ENCODE data around the gene FAS. TPM values are rescaled to one million over a fixed set of nuclear protein-coding genes. Genes with fewer than 3 reads are reported as not detected.

FAS gene
- total RNA-seq, 2 experiments from 2014 or later: 23.8 to 28.2 TPM

DNA sequence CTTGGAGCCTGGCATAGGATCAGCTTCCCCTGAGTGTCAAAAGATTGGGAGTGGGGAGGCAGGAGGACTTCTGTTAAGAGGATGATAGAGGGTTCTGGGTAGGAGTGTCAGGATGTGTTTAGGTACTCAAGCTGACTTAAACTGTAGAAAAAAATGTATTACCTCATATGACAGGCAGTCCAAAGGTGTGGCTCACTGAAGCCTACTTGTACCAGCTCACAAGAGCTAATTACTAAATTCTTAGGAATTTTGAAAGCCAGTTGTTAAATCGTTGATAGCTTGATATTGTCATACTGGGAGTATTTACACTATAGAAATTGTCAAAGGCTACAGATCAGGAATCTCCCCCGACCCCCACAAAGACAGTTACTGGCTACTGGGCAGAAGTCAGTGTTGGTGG lies 32.1 kb downstream of the FAS start:
- intact Hi-C loops (cut with DNase I, micrococcal nuclease): loop anchor here in 1 of 2 experiments (10.0 kb wide), 1 partner anchor 542 kb away; no protein-coding TSS in a partner anchor
- Mint-ChIP-seq H3K4me1 (ENCODE audit: low read depth) (no peaks in the 10 kb centered on the region), H3K36me3 (ENCODE audit: low read depth) (peaks cover 31% of the 10 kb centered on the region), H3K27ac (no peak overlapping the region), H3K9me3 (no peaks in the 10 kb centered on the region), H3K4me3 (no peak overlapping the region), H3K27me3 (no peaks in the 10 kb centered on the region)
- H3K36me3 ChIP-seq (ENCODE audit: insufficient read depth, low read length): peaks cover 15% of the 10 kb centered on the region
- no peak overlapping the region for H3K27ac ChIP-seq (ENCODE audit: low read depth in 1 of 2, low read length in 2 of 2)
- H3K4me1 ChIP-seq (ENCODE audit: insufficient read depth, low read length): no peaks in the 10 kb centered on the region
- ATAC-seq (ENCODE audit: poor library complexity) (no peak), DNase-seq (no peak)
- H3K27me3 ChIP-seq (ENCODE audit: control insufficient read depth in 1 of 2, insufficient read depth in 2 of 2, low read length in 2 of 2): no peaks in the 10 kb centered on the region
- H3K4me3 ChIP-seq (ENCODE audit: low read length): no peak overlapping the region
- TF ChIP-seq, protein P1, sequence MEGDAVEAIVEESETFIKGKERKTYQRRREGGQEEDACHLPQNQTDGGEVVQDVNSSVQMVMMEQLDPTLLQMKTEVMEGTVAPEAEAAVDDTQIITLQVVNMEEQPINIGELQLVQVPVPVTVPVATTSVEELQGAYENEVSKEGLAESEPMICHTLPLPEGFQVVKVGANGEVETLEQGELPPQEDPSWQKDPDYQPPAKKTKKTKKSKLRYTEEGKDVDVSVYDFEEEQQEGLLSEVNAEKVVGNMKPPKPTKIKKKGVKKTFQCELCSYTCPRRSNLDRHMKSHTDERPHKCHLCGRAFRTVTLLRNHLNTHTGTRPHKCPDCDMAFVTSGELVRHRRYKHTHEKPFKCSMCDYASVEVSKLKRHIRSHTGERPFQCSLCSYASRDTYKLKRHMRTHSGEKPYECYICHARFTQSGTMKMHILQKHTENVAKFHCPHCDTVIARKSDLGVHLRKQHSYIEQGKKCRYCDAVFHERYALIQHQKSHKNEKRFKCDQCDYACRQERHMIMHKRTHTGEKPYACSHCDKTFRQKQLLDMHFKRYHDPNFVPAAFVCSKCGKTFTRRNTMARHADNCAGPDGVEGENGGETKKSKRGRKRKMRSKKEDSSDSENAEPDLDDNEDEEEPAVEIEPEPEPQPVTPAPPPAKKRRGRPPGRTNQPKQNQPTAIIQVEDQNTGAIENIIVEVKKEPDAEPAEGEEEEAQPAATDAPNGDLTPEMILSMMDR (IDR thresholded peaks at IDR 0.05): no peak
- ChIA-PET CTCF (interaction anchor here (0.5 to 1.1 kb wide), 2 partner anchors 35 to 1879 kb away, joined by 3 to 5 read pairs; no protein-coding TSS in a partner anchor), POLR2A (no interaction called here)
- H3K9me3 ChIP-seq (ENCODE audit: control insufficient read depth in 1 of 2, insufficient read depth in 1 of 2, low read length in 2 of 2): no peaks in the 10 kb centered on the region

DNA sequence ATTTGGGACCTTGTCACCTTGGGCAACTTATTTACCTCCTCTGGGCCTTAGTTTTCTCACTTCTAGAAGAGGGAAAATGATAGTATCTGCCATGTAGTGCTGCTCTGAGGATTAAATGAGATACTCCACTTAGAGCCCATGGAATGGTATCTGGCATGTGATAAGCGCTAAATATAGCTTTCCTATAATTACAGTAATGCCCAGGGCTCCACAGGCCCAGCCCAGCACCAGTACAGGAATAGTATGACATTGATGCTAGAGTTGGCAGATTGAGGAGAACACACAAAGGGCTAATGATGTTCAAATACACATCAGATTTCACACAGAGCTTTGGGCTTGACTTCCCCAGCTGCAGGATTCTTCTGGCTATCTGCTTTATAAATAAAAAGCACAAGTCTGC lies 34.9 kb downstream of the FAS start:
- Mint-ChIP-seq H3K4me3 (no peak overlapping the region), H3K27me3 (no peaks in the 10 kb centered on the region), H3K4me1 (ENCODE audit: low read depth) (peaks cover 9% of the 10 kb centered on the region), H3K27ac (no peak overlapping the region), H3K36me3 (ENCODE audit: low read depth) (peaks cover 17% of the 10 kb centered on the region), H3K9me3 (no peaks in the 10 kb centered on the region)
- H3K4me1 ChIP-seq (ENCODE audit: insufficient read depth, low read length): peaks cover 3% of the 10 kb centered on the region
- intact Hi-C loops (cut with DNase I, micrococcal nuclease): loop anchor here in 1 of 2 experiments (5.0 to 10.0 kb wide), 2 partner anchors 88 to 539 kb away; no protein-coding TSS in a partner anchor
- DNase-seq: no peak
- peaks cover 2% of the 10 kb centered on the region for H3K36me3 ChIP-seq (ENCODE audit: insufficient read depth, low read length)
- H3K9me3 ChIP-seq (ENCODE audit: control insufficient read depth in 1 of 2, insufficient read depth in 1 of 2, low read length in 2 of 2): no peaks in the 10 kb centered on the region
- no peaks in the 10 kb centered on the region for H3K27me3 ChIP-seq (ENCODE audit: control insufficient read depth in 1 of 2, insufficient read depth in 2 of 2, low read length in 2 of 2)
- ATAC-seq (ENCODE audit: poor library complexity): no peak
- POLR2A ChIA-PET: interaction anchor here (0.5 to 1.5 kb wide), 2 partner anchors 35 to 102 kb away, joined by 3 to 5 read pairs; partner anchors contain the start of gene FAS
- no peak overlapping the region for H3K27ac ChIP-seq (ENCODE audit: low read depth in 1 of 2, low read length in 2 of 2)
- H3K4me3 ChIP-seq (ENCODE audit: low read length): no peak overlapping the region
- TF ChIP-seq, protein P1 (IDR thresholded peaks at IDR 0.05): no peak
- CTCF ChIA-PET: interaction anchor here (0.9 to 1.5 kb wide), 2 partner anchors 93 to 102 kb away, joined by 3 to 4 read pairs; no protein-coding TSS in a partner anchor

DNA sequence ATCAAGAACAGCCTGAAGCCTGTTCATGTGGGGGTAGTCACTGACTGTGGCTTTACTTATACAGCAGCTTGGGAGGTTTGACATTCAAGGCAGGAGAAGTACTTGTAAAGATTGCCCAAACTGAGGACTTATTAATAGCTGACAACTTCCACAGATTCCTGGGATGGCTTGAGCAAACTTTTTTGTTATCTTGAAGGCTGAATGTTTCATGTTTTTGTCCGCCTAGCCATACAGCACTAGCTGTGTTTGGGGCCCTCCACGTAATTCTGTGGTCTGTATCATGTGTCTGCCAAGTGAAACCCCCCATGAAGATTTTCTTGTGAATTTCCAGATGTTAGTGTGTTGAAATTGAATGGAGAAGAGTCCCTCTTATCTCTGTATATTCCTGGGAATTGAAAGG lies 38.6 kb downstream of the FAS start:
- peaks cover 3% of the 10 kb centered on the region for H3K4me1 ChIP-seq (ENCODE audit: insufficient read depth, low read length)
- no peak overlapping the region for H3K27ac ChIP-seq (ENCODE audit: low read depth in 1 of 2, low read length in 2 of 2)
- peaks cover 2% of the 10 kb centered on the region for H3K36me3 ChIP-seq (ENCODE audit: insufficient read depth, low read length)
- ATAC-seq (ENCODE audit: poor library complexity) (no peak), DNase-seq (no peak)
- no peaks in the 10 kb centered on the region for H3K27me3 ChIP-seq (ENCODE audit: control insufficient read depth in 1 of 2, insufficient read depth in 2 of 2, low read length in 2 of 2)
- peaks cover 9% of the 10 kb centered on the region for H3K4me1 Mint-ChIP-seq (ENCODE audit: low read depth)
- H3K9me3 ChIP-seq (ENCODE audit: control insufficient read depth in 1 of 2, insufficient read depth in 1 of 2, low read length in 2 of 2): no peaks in the 10 kb centered on the region
- TF ChIP-seq, protein P1 (IDR thresholded peaks at IDR 0.05): no peak
- ChIA-PET POLR2A (interaction anchor here (1.7 to 1.9 kb wide), 2 partner anchors 38 to 178 kb away, joined by 5 to 6 read pairs; partner anchors contain the start of genes CH25H and FAS), CTCF (interaction anchor here (0.9 to 1.8 kb wide), 10 partner anchors 8 to 189 kb away, joined by 3 to 12 read pairs (median 4); partner anchors contain the start of genes CH25H and FAS)
- H3K27me3 Mint-ChIP-seq: no peaks in the 10 kb centered on the region
- H3K36me3 Mint-ChIP-seq (ENCODE audit: low read depth): peaks cover 4% of the 10 kb centered on the region
- H3K27ac Mint-ChIP-seq: no peak overlapping the region
- no peaks in the 10 kb centered on the region for H3K9me3 Mint-ChIP-seq
- no peak overlapping the region for H3K4me3 ChIP-seq (ENCODE audit: low read length)
- no peak overlapping the region for H3K4me3 Mint-ChIP-seq
- intact Hi-C loops (cut with DNase I, micrococcal nuclease): loop anchor here (1.0 to 10.0 kb wide), 3 partner anchors 92 to 536 kb away; no protein-coding TSS in a partner anchor
